A549 (cell line): ENCODE data around the gene CDK9.

Experiments
- EP300 ChIP-seq, 2 experiments: fragments of >200 bp; sonication (Bioruptor Twin); formaldehyde crosslinking; IDR thresholded peaks; 2 replicates in 1 of 2; 3 replicates in 1 of 2; pipeline ENCODE4 v1.6.1; 2016 to 2017
- MAX ChIP-seq: IDR thresholded peaks from 2 replicates; pipeline ENCODE4 v1.6.1; 2012
- MAZ ChIP-seq: fragments of 150-350 bp; IDR thresholded peaks from 2 replicates; pipeline ENCODE4 v1.6.1; 2014; ENCODE audit warnings: antibody characterized with exemption, low read depth, low read length, borderline replicate concordance
- MYC ChIP-seq: IDR thresholded peaks from 2 replicates; pipeline ENCODE4 v1.6.1; 2012; ENCODE audit warnings: mild to moderate bottlenecking, inconsistent platforms, low read length, improper control_type of control experiment, borderline replicate concordance
- NR3C1 ChIP-seq: fragments of >200 bp; sonication (Bioruptor Twin); formaldehyde crosslinking; IDR thresholded peaks from 3 replicates; pipeline ENCODE4 v1.6.1; 2017
- SMC3 ChIP-seq: fragments of >200 bp; sonication (Bioruptor Twin); formaldehyde crosslinking; IDR thresholded peaks from 3 replicates; pipeline ENCODE4 v1.6.1; 2018; ENCODE audit warnings: inconsistent platforms
- TP53 ChIP-seq: fragments of 250-450 bp; sonication (Bioruptor Pico); IDR thresholded peaks from 2 replicates; pipeline ENCODE4 v1.5.0; 2021; ENCODE audit warnings: mild to moderate bottlenecking, moderate library complexity
- TF ChIP-seq, protein P1 (sequence below): fragments of >200 bp; sonication (Bioruptor Twin); formaldehyde crosslinking; IDR thresholded peaks from 3 replicates; pipeline ENCODE4 v1.5.1; 2016
- TF ChIP-seq, protein P2 (sequence below): fragments of 200-600 bp; sonication (generic); IDR thresholded peaks from 2 replicates; pipeline ENCODE4 v1.6.1; 2016; ENCODE audit warnings: antibody characterized with exemption, mild to moderate bottlenecking, moderate library complexity

DNA sequence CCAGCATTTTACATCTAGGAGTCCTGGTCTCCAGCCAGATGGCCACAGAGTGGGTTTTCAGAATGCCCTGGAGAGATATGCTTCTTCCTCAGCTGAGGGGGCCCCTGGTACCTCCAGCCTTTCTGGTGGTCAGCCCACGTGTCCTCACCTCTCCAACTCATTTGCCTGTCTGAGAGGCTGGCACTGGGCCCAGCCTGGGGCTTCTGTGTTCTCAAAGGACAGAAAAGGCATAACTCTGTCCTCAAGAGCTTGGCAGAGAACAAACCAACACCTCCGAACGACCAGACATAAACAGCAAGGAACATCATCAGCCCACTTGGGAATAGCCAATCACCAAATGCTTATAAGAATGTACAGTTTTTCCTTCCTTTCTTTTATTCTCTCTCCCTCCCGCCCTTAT, 51.5 kb downstream of the CDK9 start:
- TF ChIP-seq NR3C1: no peak
- TF ChIP-seq, protein P1, sequence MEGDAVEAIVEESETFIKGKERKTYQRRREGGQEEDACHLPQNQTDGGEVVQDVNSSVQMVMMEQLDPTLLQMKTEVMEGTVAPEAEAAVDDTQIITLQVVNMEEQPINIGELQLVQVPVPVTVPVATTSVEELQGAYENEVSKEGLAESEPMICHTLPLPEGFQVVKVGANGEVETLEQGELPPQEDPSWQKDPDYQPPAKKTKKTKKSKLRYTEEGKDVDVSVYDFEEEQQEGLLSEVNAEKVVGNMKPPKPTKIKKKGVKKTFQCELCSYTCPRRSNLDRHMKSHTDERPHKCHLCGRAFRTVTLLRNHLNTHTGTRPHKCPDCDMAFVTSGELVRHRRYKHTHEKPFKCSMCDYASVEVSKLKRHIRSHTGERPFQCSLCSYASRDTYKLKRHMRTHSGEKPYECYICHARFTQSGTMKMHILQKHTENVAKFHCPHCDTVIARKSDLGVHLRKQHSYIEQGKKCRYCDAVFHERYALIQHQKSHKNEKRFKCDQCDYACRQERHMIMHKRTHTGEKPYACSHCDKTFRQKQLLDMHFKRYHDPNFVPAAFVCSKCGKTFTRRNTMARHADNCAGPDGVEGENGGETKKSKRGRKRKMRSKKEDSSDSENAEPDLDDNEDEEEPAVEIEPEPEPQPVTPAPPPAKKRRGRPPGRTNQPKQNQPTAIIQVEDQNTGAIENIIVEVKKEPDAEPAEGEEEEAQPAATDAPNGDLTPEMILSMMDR: no peak
- no peak for TF ChIP-seq SMC3
- TF ChIP-seq EP300 (IDR thresholded peaks at IDR 0.05): no peak
- no peak for TF ChIP-seq MYC
- TF ChIP-seq, protein P2, sequence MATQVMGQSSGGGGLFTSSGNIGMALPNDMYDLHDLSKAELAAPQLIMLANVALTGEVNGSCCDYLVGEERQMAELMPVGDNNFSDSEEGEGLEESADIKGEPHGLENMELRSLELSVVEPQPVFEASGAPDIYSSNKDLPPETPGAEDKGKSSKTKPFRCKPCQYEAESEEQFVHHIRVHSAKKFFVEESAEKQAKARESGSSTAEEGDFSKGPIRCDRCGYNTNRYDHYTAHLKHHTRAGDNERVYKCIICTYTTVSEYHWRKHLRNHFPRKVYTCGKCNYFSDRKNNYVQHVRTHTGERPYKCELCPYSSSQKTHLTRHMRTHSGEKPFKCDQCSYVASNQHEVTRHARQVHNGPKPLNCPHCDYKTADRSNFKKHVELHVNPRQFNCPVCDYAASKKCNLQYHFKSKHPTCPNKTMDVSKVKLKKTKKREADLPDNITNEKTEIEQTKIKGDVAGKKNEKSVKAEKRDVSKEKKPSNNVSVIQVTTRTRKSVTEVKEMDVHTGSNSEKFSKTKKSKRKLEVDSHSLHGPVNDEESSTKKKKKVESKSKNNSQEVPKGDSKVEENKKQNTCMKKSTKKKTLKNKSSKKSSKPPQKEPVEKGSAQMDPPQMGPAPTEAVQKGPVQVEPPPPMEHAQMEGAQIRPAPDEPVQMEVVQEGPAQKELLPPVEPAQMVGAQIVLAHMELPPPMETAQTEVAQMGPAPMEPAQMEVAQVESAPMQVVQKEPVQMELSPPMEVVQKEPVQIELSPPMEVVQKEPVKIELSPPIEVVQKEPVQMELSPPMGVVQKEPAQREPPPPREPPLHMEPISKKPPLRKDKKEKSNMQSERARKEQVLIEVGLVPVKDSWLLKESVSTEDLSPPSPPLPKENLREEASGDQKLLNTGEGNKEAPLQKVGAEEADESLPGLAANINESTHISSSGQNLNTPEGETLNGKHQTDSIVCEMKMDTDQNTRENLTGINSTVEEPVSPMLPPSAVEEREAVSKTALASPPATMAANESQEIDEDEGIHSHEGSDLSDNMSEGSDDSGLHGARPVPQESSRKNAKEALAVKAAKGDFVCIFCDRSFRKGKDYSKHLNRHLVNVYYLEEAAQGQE: no peak
- no peak for TF ChIP-seq MAX
- TF ChIP-seq MAZ: no peak
- TF ChIP-seq TP53 (CRISPR knock-in tag): no peak
